Cardiac fibroblast (primary cell): ENCODE results near the gene ZCWPW1.
A peak's percentile ranks its signal among the peaks of the same experiment; 100 is the strongest.

Source experiments
- DNase-seq, 2 donors: peaks; one replicate each; pipeline versions ENCODE4 v3.0.0 to v3.0.0-alpha.2; 2010; ENCODE audit warnings: low read depth in 2 of 2
- H3K4me3 ChIP-seq, 2 donors: replicated peaks in 1 of 2; 1 replicate in 1 of 2; 2 replicates in 1 of 2; pipeline ENCODE4 v1.5.1; 2011; ENCODE audit warnings: low read depth in 2 of 2, low read length in 2 of 2, mild to moderate bottlenecking in 2 of 2, moderate library complexity in 1 of 2
- CTCF ChIP-seq: IDR thresholded peaks from one replicate; pipeline ENCODE4 v1.5.1; 2011; ENCODE audit warnings: low read depth, mild to moderate bottlenecking, low read length, inconsistent platforms

The ZCWPW1 gene

GRCh38 chr7:100466653-100467605, 38.4 kb upstream of the ZCWPW1 start:
- no peak for TF ChIP-seq CTCF
- DNase-seq = no peak
- H3K4me3 ChIP-seq = no peak overlapping the region

GRCh38 chr7:100465702-100466311, 37.3 kb upstream of the ZCWPW1 start:
- DNase-seq = peak; percentile 74 to 89
- peak; percentile 80 for TF ChIP-seq CTCF
- H3K4me3 ChIP-seq = no peak overlapping the region

- no peak overlapping the region for H3K4me3 ChIP-seq
- TF ChIP-seq CTCF = no peak
- DNase-seq = peak in 1 of 2 donors; percentile 29
These were observed 36.8 kb upstream of the ZCWPW1 start for GRCh38 chr7:100465299-100465698.

GRCh38 chr7:100464791-100465190, 36.3 kb upstream of the ZCWPW1 start:
- no peak overlapping the region for H3K4me3 ChIP-seq
- no peak for DNase-seq
- TF ChIP-seq CTCF = no peak

- TF ChIP-seq CTCF = no peak
- DNase-seq = peak in 1 of 2 donors; percentile 43
These were observed 35.7 kb upstream of the ZCWPW1 start, which contains the start of gene SPACDR for GRCh38 chr7:100464210-100464660. TSS of gene SPACDR (minus strand) at chr7:100464260. CDS start at chr7:100464025, 235 bp downstream.

GRCh38 chr7:100457033-100457432, 28.5 kb upstream of the ZCWPW1 start:
- H3K4me3 ChIP-seq = no peak overlapping the region
- DNase-seq = no peak
- no peak for TF ChIP-seq CTCF

More at GRCh38 chr7:100464210-100464660, 35.7 kb upstream of the ZCWPW1 start, which contains the start of gene SPACDR:
- H3K4me3 ChIP-seq = no peak within 1 kb of the TSS
